NOMO-1 (cell line): ENCODE data around the gene USP2.

Source experiments
- DNase-seq, 2 experiments: peaks; one replicate each; lab custom pipeline; 2025; ENCODE audit not compliant: unreplicated experiment in 2 of 2; lab: John Stamatoyannopoulos, UW

The USP2 gene

GRCh38 chr11:119377961-119378667 is 3.4 kb downstream of the USP2 start:
- DNase-seq: no peak

GRCh38 chr11:119377112-119377901 is 4.2 kb downstream of the USP2 start:
- no peak for DNase-seq

- no peak for DNase-seq
These were observed 5.2 kb downstream of the USP2 start for GRCh38 chr11:119376197-119376847.

GRCh38 chr11:119375337-119376196 is 5.9 kb downstream of the USP2 start:
- no peak for DNase-seq

- no peak for DNase-seq
These were observed 6.7 kb downstream of the USP2 start for GRCh38 chr11:119374632-119375336.

- DNase-seq: peak in 1 of 2 experiments; percentile 37
These were observed 7.4 kb downstream of the USP2 start for GRCh38 chr11:119373921-119374631.

- DNase-seq: no peak
These were observed 8.2 kb downstream of the USP2 start for GRCh38 chr11:119373059-119373920.

- DNase-seq: no peak
These were observed 9.0 kb downstream of the USP2 start for GRCh38 chr11:119372260-119373058.

GRCh38 chr11:119371778-119372182 is 9.7 kb downstream of the USP2 start:
- DNase-seq: no peak

GRCh38 chr11:119371067-119371601 is 10.4 kb downstream of the USP2 start:
- no peak for DNase-seq

- peak; percentile 35 to 53 for DNase-seq
These were observed 10.9 kb downstream of the USP2 start for GRCh38 chr11:119370486-119371046.

- no peak for DNase-seq
These were observed 12.2 kb downstream of the USP2 start for GRCh38 chr11:119369132-119369925.

- peak in 1 of 2 experiments; percentile 34 for DNase-seq
These were observed 13.1 kb downstream of the USP2 start for GRCh38 chr11:119368121-119369034.

GRCh38 chr11:119367661-119368120 is 13.8 kb downstream of the USP2 start:
- peak; percentile 73 to 86 for DNase-seq
